ENCODE measurements around the gene RUFY4.

RUFY4 gene

DNA sequence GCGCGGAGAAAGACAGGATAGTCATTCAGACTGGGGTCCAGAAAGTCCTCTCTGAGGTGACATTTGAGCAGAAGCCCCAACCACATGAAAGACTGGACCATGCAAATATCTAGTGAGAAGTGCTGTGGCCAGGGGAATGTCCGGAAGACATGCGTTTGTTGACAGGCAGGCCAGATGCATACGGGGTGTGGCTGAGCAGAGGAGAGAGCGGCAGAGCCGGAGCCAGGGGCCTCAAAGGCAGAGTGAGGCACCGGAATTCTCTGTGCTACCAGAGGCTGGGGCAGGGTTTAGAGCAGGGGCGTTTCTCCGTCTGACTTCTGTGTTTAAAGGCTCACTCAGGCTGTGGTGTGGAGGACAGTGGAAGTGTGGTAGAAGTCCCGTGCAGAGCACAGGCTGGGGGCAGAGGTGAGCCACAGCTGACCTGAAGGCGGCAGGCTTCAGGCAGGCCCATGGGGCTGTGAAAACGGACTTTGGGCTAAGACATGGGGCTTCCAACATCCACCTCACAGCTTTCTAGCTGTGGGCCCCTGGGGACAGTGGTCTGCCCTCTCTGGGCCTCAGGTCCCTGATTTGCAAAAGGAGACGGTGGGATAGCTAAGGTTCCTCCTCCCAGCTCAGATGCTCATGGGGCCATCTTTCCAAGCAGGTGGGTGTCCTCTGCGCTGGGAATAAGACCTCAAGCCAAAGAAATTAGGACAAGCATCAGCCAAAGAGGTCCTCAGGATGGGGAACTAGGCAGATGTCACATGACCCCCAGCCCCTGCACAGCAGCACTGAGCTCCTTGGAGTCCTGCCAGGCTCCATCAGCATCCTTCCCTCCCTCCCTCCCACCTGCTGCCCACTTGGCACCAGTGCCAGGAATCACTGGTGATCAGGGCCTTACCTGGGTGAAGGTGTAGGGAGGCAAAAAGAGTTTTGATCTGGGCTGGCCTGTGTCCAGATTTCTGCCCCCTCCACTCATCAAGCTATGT is 11.2 kb downstream of the RUFY4 start:
- TF ChIP-seq CTCF (IDR thresholded peaks at IDR 0.05; ENCODE audit: low read depth, low read length), result no peak
- no peak for DNase-seq (ENCODE audit: extremely low read depth, low read depth)

- no peak for TF ChIP-seq CTCF (IDR thresholded peaks at IDR 0.05; ENCODE audit: low read depth, low read length)
- no peak for DNase-seq (ENCODE audit: extremely low read depth, low read depth)
Observed at GRCh38 chr2:218081063-218081462, 12.0 kb downstream of the RUFY4 start.

DNA sequence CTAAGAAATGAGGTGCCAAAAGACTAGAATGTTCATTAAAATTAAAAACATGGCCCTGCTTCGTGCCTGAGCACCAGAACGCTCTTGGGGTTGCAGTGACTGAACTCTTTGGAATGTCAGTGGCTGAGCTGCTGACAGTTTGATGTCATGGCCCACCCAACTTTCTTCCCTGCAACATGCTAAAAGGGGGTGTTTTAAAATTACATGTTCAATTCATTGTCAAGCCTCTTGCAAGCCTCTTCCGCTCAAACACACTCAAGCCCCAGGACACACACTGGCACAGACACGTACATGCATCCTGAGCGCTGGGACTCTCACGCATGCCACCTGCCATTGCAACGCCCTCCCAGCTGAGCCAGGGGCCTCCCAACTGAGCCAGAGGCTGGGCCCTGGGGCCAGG is 12.6 kb downstream of the RUFY4 start:
- DNase-seq (ENCODE audit: extremely low read depth, low read depth), result peak; percentile 68
- TF ChIP-seq CTCF (IDR thresholded peaks at IDR 0.05; ENCODE audit: low read depth, low read length), result no peak

GRCh38 chr2:218082586-218083351 is 13.7 kb downstream of the RUFY4 start:
- DNase-seq (ENCODE audit: extremely low read depth, low read depth), result no peak
- no peak for TF ChIP-seq CTCF (IDR thresholded peaks at IDR 0.05; ENCODE audit: low read depth, low read length)

GRCh38 chr2:218083352-218083676 is 14.3 kb downstream of the RUFY4 start:
- no peak for DNase-seq (ENCODE audit: extremely low read depth, low read depth)
- TF ChIP-seq CTCF (IDR thresholded peaks at IDR 0.05; ENCODE audit: low read depth, low read length), result no peak

DNA sequence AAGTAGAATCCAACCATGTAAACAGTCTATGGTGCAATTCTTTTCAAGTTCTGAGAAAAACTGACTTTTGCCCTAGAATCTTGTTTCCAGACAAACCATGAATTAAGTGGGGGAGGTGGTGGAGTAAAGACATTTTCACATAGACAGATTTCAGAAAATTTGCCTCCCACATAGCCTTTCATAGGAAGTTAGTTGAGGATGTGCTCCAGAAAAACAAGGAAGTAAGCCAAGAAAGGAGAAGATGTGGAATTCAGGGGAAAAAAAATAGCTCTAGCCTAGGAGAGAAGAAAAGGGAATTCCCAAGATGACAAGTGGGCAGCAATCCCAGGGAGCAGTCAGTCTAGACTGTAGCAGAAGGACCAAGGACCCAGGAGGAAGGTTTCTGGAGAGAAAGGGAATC is 17.4 kb downstream of the RUFY4 start:
- no peak for TF ChIP-seq CTCF (IDR thresholded peaks at IDR 0.05; ENCODE audit: low read depth, low read length)
- DNase-seq (ENCODE audit: extremely low read depth, low read depth), result no peak

DNA sequence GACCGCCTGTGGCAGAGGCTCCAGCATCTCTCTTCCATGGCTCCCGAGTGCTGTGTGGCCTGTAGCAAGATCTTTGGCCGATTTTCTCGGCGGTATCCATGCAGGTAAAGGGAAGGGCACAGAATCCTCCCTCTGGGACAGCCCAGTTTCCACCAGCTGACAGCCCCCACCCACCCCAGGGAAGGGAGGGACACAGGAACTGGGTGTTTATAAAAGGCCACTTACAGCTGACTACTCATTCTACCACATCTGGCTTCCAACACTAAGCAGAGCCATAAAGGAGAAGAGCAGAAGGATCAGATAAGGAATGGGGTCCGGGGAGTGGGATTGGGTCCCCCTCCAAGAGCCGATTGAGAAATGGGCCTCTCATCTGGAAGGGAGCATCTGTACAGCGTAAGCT is 20.2 kb downstream of the RUFY4 start:
- no peak for DNase-seq (ENCODE audit: extremely low read depth, low read depth)
- no peak for TF ChIP-seq CTCF (IDR thresholded peaks at IDR 0.05; ENCODE audit: low read depth, low read length)
